ENCODE measurements around the gene IL1RN. TPM values are rescaled to one million over a fixed set of nuclear protein-coding genes. Genes with fewer than 3 reads are reported as not detected.

The IL1RN gene
- total and polyA plus RNA-seq, 2 donors (not counting 3 experiments of a cell fraction or from before 2014, with no cell fraction given) = not detected

DNA sequence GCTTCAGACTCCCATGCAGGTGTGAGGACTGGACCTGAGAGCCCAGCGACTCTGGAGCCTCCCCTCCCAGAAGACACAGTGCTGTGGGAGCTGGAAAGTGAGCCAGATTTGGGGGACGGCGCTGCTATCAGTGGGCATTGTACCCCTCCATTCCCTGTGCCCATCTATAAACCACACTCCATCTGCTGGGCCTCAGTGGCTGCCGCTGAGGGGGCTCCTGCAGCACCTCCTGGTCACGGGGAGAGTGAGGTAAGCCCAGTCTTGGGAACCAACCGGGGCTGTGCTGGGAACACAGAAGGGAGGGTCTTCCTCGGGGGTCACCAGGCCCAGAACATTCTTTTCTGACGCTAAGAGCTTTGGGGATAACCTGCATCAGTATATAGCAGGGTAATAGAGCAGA is 55.9 kb downstream of the IL1RN start:
- ChIA-PET POLR2A (no interaction called here), CTCF (interaction anchor here (1.1 to 4.2 kb wide), 6 partner anchors 10 to 207 kb away, joined by 3 to 29 read pairs (median 4); no protein-coding TSS in a partner anchor)
- Histone ChIP-seq H3K9ac (replicated peaks; ENCODE audit: extremely low read depth, insufficient read depth, low read length) (no peak overlapping the region), H4K20me1 (replicated peaks; ENCODE audit: control insufficient read depth, extremely low read depth, insufficient read depth, low read length) (no peaks in the 10 kb centered on the region), H3K9me3 (replicated peaks; ENCODE audit: control insufficient read depth, insufficient read depth, low read length) (no peaks in the 10 kb centered on the region), H3K36me3 (ENCODE audit: control insufficient read depth in 2 of 2, extremely low read depth in 1 of 2, insufficient read depth in 2 of 2, low read length in 2 of 2) (no peaks in the 10 kb centered on the region), H3K27me3 (ENCODE audit: control insufficient read depth in 2 of 2, insufficient read depth in 2 of 2, low read length in 2 of 2) (peaks cover 0 to 2% of the 10 kb centered on the region in 2 experiments), H3K4me1 (ENCODE audit: control insufficient read depth, extremely low read depth, insufficient read depth, low read length) (no peaks in the 10 kb centered on the region), H3K4me2 (ENCODE audit: insufficient read depth, low read length) (no peak overlapping the region), H3K79me2 (ENCODE audit: control insufficient read depth, insufficient read depth, low read length) (no peaks in the 10 kb centered on the region), H3K4me3 (replicated peaks in 1 of 3; ENCODE audit: insufficient read depth in 1 of 3, low read depth in 1 of 3, low read length in 3 of 3) (no peak overlapping the region), H3K27ac (ENCODE audit: insufficient read depth, low read depth, low read length) (no peak overlapping the region), H3K9me1 (replicated peaks; ENCODE audit: control insufficient read depth, extremely low read depth, insufficient read depth, low read length) (no peaks in the 10 kb centered on the region), H2AFZ (ENCODE audit: low read depth, low read length) (no peak overlapping the region)
- intact Hi-C loops (cut with micrococcal nuclease) = no loop called here
- no TSS peak for BruUV-seq (replicated peaks)
- FAIRE-seq (no peak), DNase-seq (ENCODE audit: low read depth, low spot score) (no peak)
- TF ChIP-seq, protein P1, sequence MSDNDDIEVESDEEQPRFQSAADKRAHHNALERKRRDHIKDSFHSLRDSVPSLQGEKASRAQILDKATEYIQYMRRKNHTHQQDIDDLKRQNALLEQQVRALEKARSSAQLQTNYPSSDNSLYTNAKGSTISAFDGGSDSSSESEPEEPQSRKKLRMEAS (IDR thresholded peaks at IDR 0.05; ENCODE audit: insufficient read depth, insufficient read length) = no peak
- TF ChIP-seq POLR2AphosphoS5 (IDR thresholded peaks at IDR 0.05; ENCODE audit: insufficient read depth, low read depth, low read length) (no peak), POLR2A (IDR thresholded peaks at IDR 0.05; ENCODE audit: low read depth, low read length) (no peak), EZH2 (IDR thresholded peaks at IDR 0.05; ENCODE audit: borderline replicate concordance, low read depth, low read length, severe bottlenecking) (no peak), MYC (IDR thresholded peaks at IDR 0.05; ENCODE audit: low read depth, low read length) (no peak), GATA2 (IDR thresholded peaks at IDR 0.05; ENCODE audit: insufficient read depth, insufficient read length, low read depth, low read length) (no peak), FOS (IDR thresholded peaks at IDR 0.05; ENCODE audit: borderline replicate concordance, insufficient read depth, low read length) (no peak), JUN (IDR thresholded peaks at IDR 0.05; ENCODE audit: borderline replicate concordance, insufficient read depth, insufficient read length, low read depth) (no peak)
- TF ChIP-seq, protein P2, sequence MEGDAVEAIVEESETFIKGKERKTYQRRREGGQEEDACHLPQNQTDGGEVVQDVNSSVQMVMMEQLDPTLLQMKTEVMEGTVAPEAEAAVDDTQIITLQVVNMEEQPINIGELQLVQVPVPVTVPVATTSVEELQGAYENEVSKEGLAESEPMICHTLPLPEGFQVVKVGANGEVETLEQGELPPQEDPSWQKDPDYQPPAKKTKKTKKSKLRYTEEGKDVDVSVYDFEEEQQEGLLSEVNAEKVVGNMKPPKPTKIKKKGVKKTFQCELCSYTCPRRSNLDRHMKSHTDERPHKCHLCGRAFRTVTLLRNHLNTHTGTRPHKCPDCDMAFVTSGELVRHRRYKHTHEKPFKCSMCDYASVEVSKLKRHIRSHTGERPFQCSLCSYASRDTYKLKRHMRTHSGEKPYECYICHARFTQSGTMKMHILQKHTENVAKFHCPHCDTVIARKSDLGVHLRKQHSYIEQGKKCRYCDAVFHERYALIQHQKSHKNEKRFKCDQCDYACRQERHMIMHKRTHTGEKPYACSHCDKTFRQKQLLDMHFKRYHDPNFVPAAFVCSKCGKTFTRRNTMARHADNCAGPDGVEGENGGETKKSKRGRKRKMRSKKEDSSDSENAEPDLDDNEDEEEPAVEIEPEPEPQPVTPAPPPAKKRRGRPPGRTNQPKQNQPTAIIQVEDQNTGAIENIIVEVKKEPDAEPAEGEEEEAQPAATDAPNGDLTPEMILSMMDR (IDR thresholded peaks at IDR 0.05; ENCODE audit: extremely low read depth in 1 of 2, insufficient read depth in 1 of 2, low read depth in 1 of 2, low read length in 2 of 2) = no peak
- dilution Hi-C loops (cut with MboI; ENCODE audit: extremely low pct_ligation_motif_present, low sequenced_read_pairs) = no loop called here

Small RNA genes lying within 50 kb of the gene (small RNA-seq; reads per million reads assigned to genes)
- gene RNU6-1180P (ENCODE audit: insufficient read depth, insufficient read length, low read depth, low replicate concordance) = 0.66 reads per million

Other genes with a start within 250 kb of the IL1RN start
- gene IL37, start 216.4 kb upstream of the IL1RN start, total RNA-seq = not detected in 2 replicates
- gene IL37, start 216.4 kb upstream of the IL1RN start, polyA plus RNA-seq = not detected in 2 replicates
- not detected in 2 replicates for gene IL36G, start 149.6 kb upstream of the IL1RN start, total RNA-seq
- not detected in 2 replicates for gene IL36G, start 149.6 kb upstream of the IL1RN start, polyA plus RNA-seq
- gene IL36A, start 122.1 kb upstream of the IL1RN start, total RNA-seq = not detected in 2 replicates
- not detected in 2 replicates for gene IL36A, start 122.1 kb upstream of the IL1RN start, polyA plus RNA-seq
- not detected in 2 replicates for gene IL36B, start 74.7 kb upstream of the IL1RN start, total RNA-seq
- gene IL36B, start 74.7 kb upstream of the IL1RN start, polyA plus RNA-seq = not detected in 2 replicates
- gene IL36RN, start 68.4 kb upstream of the IL1RN start, total RNA-seq = not detected in 2 replicates
- not detected in 2 replicates for gene IL36RN, start 68.4 kb upstream of the IL1RN start, polyA plus RNA-seq
- not detected in 2 replicates for gene IL1F10, start 59.6 kb upstream of the IL1RN start, total RNA-seq
- not detected in 2 replicates for gene IL1F10, start 59.6 kb upstream of the IL1RN start, polyA plus RNA-seq
- gene PSD4, start 46.4 kb downstream of the IL1RN start, total RNA-seq = 0.09 and 0.24 TPM in 2 replicates
- 0.01 TPM in 1 of 2 replicates, not detected in the other for gene PSD4, start 46.4 kb downstream of the IL1RN start, polyA plus RNA-seq
- gene PAX8, start 151.3 kb downstream of the IL1RN start, total RNA-seq = 0.22 and 0.28 TPM in 2 replicates
- 0.62 and 1.4 TPM in 2 replicates for gene PAX8, start 151.3 kb downstream of the IL1RN start, polyA plus RNA-seq